HG03469 (cell line): Measurements from ENCODE around the gene OR52B2.
"Not testable (repeated sequence)": the region's sequence is repeated elsewhere in the genome, so short reads cannot be mapped to it uniquely, and the experiment has no call there.

Experiments used
- ATAC-seq: cut with Tn5 transposase; IDR thresholded peaks from one replicate; pipeline ENCODE4 v1.9.1; 2021; ENCODE audit warnings: mild to moderate bottlenecking, moderate library complexity, moderate number of reproducible peaks; ENCODE audit not compliant: unreplicated experiment

The OR52B2 gene

GRCh38 chr11:6156628-6157359, 13.3 kb downstream of the OR52B2 start:
- ATAC-seq: no peak

DNA sequence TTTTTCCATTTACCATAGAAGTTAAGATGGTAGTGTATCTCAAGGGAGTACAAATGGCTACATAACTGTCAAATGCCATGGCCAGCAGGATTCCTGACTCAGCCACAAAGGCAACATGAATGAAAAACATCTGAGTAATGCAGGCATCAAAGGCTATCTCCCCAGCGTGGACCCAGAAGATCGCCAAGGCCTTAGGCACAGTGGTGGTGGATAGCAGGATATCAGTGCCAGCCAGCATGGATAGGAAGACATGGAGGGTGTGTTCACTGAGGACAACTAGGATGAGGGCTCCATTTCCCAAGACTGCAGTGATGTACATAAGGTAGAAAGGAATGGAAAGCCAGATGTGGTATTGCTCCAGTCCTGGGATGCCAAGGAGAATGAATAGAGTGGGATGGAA, 18.0 kb downstream of the OR52B2 start:
- no peak for ATAC-seq

DNA sequence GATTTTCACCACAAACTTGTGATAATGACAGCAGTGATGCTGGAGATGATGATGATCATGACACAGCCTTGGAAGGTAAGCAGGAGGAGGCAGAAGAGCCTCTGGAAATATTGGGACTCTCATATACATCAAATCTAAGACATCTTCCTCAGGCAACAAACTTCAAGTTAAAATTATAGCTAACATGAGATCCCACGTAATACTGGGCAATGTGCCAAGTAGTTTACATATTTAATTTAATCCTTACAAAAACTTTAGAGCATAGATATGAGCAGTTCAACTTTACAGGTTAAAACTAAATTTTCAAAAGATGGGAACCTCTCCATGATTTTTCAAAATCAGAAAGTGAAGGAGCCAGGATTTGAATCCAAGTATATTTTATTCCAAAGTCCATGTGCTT, 19.0 kb downstream of the OR52B2 start:
- no peak for ATAC-seq

- not testable (repeated sequence) for ATAC-seq
These were observed 26.4 kb downstream of the OR52B2 start for GRCh38 chr11:6143737-6144136.

DNA sequence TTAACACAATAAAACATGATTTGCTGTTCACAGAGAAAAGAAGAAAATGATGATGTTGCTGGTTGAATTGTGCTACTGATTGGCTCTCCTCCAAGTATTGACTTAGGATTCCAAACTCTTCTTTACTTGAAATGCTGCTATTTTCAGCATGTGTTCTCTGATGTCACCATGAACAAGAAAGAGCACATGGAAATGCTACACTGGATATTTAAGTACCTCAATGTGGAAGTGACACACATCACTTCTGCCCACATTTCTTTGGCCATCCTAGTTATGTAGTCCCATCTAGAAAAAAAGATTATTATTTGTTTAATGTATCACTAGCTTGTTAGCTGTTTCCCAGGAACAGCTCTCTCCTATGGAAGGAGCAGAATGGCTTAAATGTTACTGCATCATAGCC, 27.2 kb downstream of the OR52B2 start:
- no peak for ATAC-seq

DNA sequence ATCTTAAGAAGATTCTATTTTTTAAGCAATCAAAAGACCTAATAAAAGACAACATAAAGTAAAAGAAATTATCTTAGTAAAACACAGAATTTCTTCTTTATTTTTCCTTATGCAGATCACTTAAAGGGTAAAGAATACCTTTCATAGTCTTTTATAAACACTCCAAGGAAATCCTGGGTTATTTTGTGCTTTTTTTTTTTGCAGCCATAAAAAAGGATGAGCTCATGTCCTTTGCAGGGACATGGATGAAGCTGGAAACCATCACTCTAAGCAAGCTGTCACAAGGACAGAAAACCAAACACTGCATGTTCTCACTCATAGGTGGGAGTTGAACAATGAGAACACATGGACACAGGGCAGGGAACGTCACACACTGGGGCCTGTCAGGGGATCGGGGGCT, 34.2 kb downstream of the OR52B2 start:
- not testable (repeated sequence) for ATAC-seq

DNA sequence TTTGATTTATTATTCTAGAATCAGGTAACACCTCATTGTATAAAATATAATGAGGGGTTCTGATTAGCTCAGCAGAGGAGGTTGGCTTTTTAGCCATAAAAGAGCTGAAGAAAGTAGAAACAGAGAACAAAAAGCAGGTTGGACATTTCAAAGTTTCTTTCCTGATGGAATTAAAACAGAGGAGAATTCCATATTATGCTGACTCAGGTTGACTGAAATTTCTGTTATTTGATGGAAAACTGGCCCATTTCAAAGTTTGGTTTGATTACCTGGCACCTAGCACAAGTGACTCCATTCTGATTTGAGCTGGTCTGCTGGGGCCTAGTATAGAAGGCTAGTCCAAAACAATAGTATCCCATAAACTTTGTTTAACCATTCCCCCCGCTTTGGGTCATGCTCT, 37.7 kb downstream of the OR52B2 start:
- ATAC-seq: no peak

DNA sequence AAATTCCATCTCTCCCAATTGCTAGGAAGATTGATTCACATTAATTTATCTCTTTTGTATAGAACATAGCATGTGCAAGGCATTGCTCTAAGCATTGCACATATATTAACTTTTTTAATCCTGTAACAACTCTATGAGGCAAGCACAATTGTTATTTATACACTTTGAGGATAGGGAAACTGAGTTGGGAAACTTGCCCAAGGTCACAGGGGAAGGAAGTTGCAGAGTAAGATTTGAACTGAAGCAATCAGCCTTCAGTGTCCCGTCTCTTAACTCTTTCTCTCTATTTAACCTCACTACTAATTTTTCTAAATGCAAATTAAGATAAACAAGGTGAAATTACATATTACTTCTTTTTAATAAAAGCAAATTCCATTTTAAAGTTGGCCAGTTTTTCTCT, 40.5 kb downstream of the OR52B2 start:
- ATAC-seq: no peak

- no peak for ATAC-seq
These were observed 41.1 kb downstream of the OR52B2 start for GRCh38 chr11:6129011-6129410.

DNA sequence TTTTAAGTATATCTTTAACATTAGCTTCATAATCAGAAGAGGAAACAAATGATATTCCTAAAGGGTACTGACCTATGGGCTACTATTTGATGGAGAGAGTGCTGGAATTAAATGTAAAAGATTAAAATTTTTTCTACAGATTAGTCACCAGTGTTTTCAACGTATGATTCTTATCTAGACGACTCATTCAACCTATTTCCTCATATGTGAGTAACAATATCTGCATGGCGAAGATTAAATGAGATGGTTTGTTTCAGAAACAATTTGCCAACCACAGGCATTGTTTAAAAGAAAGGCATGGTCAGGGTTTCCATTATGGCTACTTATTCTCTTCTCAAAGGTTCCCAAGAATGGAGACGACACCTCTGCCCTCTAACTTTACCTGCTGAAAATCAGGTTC, 42.2 kb downstream of the OR52B2 start:
- ATAC-seq: no peak

- ATAC-seq: no peak
These were observed 45.9 kb downstream of the OR52B2 start for GRCh38 chr11:6124245-6124644.
